ENCODE measurements around the gene AP4M1. TPM values are rescaled to one million over a fixed set of nuclear protein-coding genes. Genes with fewer than 3 reads are reported as not detected.

Gene AP4M1
- total RNA-seq, 3 donors from 2014 or later: 18.0 to 30.9 (median 23.9) TPM

DNA sequence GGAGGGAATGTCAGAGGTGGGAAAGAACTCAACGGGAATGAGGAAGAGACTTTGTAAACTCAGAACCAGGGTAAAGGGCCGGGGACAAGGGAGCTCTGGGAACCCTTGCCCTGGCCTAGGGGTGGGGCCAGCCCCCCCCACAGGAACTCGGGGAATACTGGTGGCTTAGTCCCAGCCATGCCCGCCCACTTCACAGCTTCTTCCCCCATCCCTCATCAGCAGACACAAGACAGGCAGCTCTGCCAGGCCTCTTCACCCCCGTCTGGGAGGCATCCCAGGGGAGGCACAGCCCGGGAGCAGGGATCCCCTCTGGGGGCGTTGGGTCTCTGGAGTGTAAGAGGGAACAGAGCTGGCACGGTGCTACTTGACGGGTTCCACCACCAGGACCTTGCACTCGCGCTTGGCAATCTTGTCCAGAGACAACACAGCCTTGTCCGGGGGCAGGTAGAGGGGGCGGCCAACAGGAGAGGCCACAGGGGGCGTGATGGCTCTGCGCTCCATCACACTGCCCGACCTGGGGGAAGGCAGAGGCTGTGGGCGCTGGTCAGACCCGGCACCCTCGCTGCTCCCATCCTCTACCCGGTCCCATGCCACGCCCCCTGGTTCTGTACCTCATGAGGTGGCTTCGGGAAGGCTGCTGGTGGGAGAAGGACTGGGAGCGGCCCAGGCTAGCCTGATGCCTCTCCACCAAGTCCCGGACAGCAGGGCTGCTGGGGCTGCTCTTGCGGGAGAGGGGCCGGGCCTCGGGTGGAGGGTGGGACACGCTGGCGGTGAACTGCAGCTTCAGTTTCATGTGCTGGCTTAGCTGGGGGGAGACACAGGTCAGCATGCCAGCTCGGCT, 53.4 kb downstream of the AP4M1 start:
- ATAC-seq: peak; percentile 56
- Histone ChIP-seq H3K4me3 (no peak overlapping the region), H3K4me1 (ENCODE audit: low read depth) (peaks cover 75% of the 10 kb centered on the region), H3K9me3 (no peaks in the 10 kb centered on the region), H3K36me3 (ENCODE audit: low read depth) (no peaks in the 10 kb centered on the region)
- intact Hi-C loops (cut with DNase I, micrococcal nuclease): no loop called here
- TF ChIP-seq, protein P1, sequence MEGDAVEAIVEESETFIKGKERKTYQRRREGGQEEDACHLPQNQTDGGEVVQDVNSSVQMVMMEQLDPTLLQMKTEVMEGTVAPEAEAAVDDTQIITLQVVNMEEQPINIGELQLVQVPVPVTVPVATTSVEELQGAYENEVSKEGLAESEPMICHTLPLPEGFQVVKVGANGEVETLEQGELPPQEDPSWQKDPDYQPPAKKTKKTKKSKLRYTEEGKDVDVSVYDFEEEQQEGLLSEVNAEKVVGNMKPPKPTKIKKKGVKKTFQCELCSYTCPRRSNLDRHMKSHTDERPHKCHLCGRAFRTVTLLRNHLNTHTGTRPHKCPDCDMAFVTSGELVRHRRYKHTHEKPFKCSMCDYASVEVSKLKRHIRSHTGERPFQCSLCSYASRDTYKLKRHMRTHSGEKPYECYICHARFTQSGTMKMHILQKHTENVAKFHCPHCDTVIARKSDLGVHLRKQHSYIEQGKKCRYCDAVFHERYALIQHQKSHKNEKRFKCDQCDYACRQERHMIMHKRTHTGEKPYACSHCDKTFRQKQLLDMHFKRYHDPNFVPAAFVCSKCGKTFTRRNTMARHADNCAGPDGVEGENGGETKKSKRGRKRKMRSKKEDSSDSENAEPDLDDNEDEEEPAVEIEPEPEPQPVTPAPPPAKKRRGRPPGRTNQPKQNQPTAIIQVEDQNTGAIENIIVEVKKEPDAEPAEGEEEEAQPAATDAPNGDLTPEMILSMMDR (IDR thresholded peaks at IDR 0.05): no peak
- DNase-seq: peak; percentile 82 to 86 (median 83)

DNA sequence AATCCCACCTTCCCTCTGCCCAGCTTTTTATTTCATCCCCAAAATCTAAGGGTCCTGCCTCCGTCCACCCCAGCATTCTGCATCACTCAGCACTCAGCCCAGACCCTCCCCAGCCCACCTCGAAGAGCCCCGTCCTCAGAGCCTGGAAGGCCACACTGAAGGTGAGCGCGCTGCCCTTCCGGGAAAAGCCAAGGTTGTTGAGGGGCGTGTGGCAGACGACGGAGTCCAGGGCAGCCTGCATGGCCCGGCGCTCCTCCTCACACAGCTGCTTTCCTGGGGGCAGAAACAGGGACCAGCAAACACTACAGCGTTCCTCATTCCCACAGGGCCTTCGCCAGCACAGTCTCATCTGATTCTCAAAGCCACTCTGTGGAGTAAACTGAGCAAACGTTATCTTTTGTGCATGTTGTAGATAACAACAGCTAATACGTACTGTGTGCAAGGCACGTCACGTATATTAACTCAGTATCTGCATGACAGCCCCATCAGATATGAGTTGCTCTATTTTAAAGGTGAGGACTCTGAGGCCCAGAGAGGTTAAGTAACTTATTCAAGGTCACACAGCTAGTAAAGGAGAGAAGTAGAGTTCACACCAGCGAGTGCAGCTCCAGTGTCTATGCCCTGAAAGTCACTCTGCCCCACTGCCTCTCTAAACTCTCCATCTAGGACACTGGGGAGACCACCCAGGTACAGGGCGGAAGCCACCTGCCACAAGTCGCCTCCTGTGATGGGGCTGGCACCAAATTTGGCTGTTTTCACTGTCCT, 54.3 kb downstream of the AP4M1 start:
- peak in 1 of 3 donors; percentile 58 for DNase-seq
- intact Hi-C loops (cut with DNase I, micrococcal nuclease): no loop called here
- H3K9me3 ChIP-seq: no peaks in the 10 kb centered on the region
- TF ChIP-seq, protein P1 (IDR thresholded peaks at IDR 0.05): no peak
- H3K4me1 ChIP-seq (ENCODE audit: low read depth): peaks cover 66% of the 10 kb centered on the region
- no peak for ATAC-seq
- no peak overlapping the region for H3K4me3 ChIP-seq
- H3K36me3 ChIP-seq (ENCODE audit: low read depth): no peaks in the 10 kb centered on the region

DNA sequence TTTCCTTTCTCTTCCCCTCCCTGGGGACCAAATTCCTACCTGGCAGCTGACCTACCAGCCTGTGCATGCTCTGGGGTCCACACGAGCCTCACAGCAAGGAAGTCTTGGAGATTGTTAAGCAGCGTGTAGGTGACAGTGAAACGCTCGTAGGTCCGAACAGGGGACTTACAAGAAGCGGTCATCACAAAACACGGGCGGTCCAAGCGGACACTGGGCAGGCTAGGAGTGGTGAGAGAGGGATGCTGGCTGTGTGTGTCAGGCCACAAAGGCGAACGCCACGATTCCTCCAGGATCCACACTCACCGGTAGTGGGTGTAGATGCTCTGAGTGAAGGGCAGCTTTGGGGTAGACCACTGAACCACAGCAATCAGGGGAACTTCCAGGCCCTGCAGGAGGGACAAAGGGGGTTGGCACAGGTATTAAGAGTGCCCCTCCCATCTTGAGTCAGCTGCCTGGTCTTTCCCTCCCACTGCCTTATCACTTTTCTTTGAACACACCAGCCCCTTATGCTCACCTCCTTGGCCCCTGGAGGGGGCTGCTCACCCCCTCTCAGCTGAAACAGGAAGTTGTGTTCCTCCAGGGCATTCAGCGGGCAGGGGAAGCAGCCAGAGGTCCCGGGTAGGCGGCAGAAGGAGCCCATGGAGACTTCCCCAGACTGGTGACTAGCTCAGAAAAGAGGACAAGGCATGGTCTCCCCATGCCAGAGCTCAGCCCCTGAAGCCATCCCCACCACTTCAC, 55.1 kb downstream of the AP4M1 start:
- Histone ChIP-seq H3K36me3 (ENCODE audit: low read depth) (no peaks in the 10 kb centered on the region), H3K9me3 (no peaks in the 10 kb centered on the region), H3K4me1 (ENCODE audit: low read depth) (peaks cover 63% of the 10 kb centered on the region), H3K4me3 (no peak overlapping the region)
- no peak for ATAC-seq
- TF ChIP-seq, protein P1 (IDR thresholded peaks at IDR 0.05): no peak
- DNase-seq: peak in 1 of 3 donors; percentile 55
- intact Hi-C loops (cut with DNase I, micrococcal nuclease): no loop called here

DNA sequence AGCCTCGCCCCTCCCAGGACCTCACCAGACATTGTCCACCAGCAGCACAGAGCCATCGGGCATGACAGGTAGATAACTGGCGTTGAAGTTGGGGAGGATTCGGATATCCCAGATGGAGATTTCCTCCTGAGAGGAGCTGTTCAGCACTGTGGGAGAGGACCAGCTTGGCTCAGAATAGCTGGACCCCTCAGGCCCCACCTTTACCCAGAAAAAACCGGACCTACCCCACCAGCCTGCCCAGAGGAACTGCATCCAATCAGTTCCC, 55.6 kb downstream of the AP4M1 start:
- no peak overlapping the region for H3K4me3 ChIP-seq
- H3K36me3 ChIP-seq (ENCODE audit: low read depth): no peaks in the 10 kb centered on the region
- ATAC-seq (no peak), DNase-seq (no peak)
- intact Hi-C loops (cut with DNase I, micrococcal nuclease): no loop called here
- peaks cover 58% of the 10 kb centered on the region for H3K4me1 ChIP-seq (ENCODE audit: low read depth)
- no peaks in the 10 kb centered on the region for H3K9me3 ChIP-seq
- TF ChIP-seq, protein P1 (IDR thresholded peaks at IDR 0.05): no peak

DNA sequence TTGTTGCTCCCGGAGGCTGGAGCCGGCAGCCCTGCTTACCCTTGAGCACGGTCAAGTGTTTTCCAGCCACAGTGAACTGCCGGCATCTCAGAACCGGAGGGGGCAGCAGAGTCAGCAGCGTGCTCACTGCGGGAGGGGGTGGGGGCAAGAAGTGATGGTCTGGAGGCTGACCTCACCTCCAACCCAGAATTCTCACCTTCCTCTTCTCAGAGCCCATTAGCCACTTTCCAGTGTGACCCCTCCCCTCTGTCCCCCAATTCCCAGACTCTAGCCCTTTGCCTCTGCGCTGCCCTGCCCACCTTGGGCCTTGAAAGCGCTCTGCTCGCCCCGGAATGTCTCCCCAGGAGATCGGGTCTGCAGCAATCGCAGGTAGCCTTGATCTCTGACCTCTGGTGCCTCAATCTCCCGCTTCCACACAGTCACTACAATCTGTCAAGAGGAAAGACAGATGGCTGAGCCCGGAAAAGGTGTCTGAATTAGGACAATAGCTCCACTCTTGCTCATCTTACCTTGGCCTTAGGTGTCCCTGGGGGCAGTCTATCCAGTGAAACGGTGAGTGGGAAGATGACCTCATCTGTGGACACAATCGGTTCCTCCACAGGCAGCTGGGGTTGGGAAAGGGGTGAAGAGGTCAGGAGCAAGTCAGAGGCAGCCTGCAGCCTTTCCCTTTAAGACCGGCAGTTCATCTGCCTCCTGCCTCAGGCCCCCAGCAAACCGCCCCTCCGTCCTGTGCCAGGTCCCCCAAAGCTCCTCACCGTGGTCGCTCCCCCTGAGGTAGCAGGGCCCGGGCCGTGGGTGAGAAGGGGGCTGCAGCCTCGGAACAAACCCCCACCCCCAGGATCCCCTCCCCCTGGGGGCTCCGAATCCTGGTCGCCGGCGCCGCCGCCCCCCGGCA, 56.1 kb downstream of the AP4M1 start:
- TF ChIP-seq, protein P1 (IDR thresholded peaks at IDR 0.05): no peak
- Histone ChIP-seq H3K9me3 (no peaks in the 10 kb centered on the region), H3K4me3 (peak overlapping the region; percentile 75), H3K36me3 (ENCODE audit: low read depth) (no peaks in the 10 kb centered on the region), H3K4me1 (ENCODE audit: low read depth) (peaks cover 53% of the 10 kb centered on the region)
- intact Hi-C loops (cut with DNase I, micrococcal nuclease): no loop called here
- DNase-seq: peak in 2 of 3 donors; percentile 54 to 72
- ATAC-seq: peak; percentile 37

Data from mucosa of descending colon (tissue), 3 donors.